Measurements from ENCODE around the gene SRGAP3. TPM values are rescaled to one million over a fixed set of nuclear protein-coding genes. Genes with fewer than 3 reads are reported as not detected.

SRGAP3 gene
- total RNA-seq, 1 experiment from 2014 or later, result 0.27 TPM

DNA sequence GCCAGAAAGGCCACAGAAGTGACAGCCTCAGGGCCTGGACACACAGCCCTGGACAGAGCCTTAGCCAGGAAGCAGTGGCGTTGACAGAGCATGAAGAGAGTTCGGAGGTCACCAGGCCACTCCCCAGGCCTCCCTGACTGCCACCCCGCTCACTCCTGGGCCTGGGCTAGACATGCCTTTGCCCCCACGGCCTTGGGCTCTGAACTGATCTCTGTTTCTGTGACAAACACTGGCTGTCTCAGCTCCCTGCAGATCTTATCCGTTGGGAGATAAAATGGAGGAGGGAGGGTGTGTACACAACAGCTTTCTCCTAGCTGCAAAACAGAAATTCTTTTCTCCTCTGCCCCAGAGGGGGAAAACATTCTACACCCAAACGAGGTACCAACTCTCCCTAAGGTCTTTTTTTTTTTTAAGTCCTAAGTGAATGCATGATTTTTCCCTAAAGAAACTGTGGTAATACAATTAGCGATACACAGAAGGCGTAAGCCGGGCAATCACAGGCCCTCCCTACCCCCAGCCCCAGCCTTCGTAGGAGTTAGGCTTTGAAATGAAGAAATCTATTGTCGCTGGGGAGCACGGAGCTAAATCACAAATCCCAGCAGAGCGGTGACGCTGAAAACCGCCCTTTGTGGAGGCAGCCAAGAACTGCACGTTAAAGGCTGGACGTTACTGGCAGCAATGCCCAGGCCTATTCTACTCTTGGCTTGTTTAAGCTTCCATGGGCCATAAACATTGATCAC lies 45.0 kb downstream of the SRGAP3 start:
- no peak for DNase-seq (ENCODE audit: extremely low read depth, low read depth)

DNA sequence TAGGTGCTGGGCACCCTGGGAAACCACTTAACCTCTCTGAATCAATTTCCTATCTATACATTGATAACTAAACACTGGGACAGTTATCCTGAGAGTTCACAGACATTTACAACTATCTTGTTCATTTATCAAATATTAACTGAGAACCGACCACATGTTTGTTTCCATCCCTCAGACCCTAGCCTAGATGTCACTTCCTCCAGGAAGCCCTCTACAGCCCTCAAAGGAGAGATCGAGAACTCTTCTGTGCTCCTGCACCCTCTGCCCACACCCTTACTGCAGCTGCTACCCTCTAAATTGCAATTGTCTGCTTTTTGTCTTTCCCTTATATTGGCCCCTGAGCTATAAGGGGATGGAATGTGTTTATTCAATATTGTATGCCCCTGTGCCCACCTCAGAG lies 46.1 kb downstream of the SRGAP3 start:
- DNase-seq (ENCODE audit: extremely low read depth, low read depth), result no peak

DNA sequence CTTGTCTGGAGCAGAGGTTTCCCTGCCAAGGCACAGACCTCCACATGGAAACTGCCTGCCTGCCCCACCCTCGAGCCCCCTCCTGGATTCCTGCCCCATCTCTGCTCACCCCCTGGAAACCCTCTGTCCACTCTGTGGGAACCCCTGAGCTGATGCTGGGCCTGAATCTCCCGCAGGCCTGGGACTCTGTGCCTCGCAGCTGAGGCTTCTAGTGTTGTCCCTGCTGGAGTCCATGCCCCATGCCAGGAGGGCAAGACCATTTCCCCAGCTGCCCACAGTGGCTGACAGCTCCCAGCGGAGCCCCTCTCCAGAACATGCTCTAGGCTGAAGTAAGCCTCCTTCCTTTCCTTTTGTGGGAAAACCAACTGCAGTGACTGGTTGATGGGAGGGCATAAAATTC lies 46.9 kb downstream of the SRGAP3 start:
- no peak for DNase-seq (ENCODE audit: extremely low read depth, low read depth)

DNA sequence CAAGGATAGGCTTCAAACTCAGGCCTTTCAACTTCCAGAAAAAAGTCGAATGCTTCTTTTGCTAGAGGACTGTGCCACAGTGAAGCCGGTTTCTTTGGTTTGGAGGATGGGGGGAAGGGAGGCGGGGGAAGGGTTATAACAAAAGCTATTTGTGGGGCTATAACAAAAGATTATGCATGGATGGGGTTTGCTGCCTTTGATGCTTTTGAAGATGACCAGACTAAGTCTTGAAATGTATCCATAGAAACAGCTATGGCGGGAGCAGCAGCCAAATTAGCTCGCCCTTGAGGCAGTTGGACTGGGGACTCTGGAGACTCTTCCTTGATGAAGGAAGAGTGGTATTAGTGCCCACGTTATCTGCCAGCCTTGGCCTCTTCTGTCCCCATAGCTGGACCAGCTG lies 47.5 kb downstream of the SRGAP3 start:
- DNase-seq (ENCODE audit: extremely low read depth, low read depth), result no peak

- DNase-seq (ENCODE audit: extremely low read depth, low read depth), result no peak
These were observed 48.2 kb downstream of the SRGAP3 start for GRCh38 chr3:9201266-9201665.

- DNase-seq (ENCODE audit: extremely low read depth, low read depth), result no peak
These were observed 49.7 kb downstream of the SRGAP3 start for GRCh38 chr3:9199775-9200174.

GRCh38 chr3:9198899-9199335 lies 50.5 kb downstream of the SRGAP3 start:
- no peak for DNase-seq (ENCODE audit: extremely low read depth, low read depth)

- DNase-seq (ENCODE audit: extremely low read depth, low read depth), result no peak
These were observed 51.2 kb downstream of the SRGAP3 start for GRCh38 chr3:9198261-9198660.

DNA sequence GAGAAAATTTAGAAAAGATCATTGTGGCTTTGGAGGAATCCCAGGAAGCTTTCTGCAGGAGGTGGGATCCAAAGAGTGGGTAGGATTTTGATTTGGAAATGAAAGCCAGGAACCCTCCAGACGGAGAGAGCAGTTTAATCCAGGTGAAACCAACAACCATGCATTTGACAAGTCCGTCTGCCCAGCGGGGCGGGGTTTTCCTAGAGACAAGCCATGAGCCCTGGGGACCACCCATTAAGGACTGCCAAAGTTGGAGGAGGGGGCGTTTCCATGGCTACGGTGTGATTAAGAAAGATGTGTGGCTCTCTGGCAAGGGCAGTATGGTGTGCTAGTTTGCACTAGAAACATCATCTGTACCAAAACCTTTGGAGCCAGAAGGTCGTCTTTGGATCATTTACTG lies 53.4 kb downstream of the SRGAP3 start:
- DNase-seq (ENCODE audit: extremely low read depth, low read depth), result no peak

DNA sequence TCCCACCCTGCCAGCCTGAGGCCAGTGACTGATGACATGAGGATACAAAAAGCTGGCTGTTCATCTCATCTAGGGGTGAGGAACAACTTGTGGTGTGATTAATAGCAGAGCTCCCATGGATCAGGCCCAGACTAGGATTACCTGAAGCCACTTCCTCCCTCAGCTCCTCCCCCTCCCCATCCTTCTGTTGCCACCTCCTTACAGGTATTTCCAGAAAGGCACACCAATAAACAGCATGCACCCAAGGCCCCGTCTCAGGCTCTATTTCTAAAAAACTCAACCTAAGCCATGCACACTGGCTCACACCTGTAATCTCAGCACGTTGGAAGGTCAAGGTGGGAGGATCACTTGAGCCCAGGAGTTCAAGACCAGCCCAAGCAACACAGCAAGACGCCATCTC lies 54.1 kb downstream of the SRGAP3 start:
- DNase-seq (ENCODE audit: extremely low read depth, low read depth), result no peak

GRCh38 chr3:9194509-9195184 lies 54.8 kb downstream of the SRGAP3 start:
- no peak for DNase-seq (ENCODE audit: extremely low read depth, low read depth)

GRCh38 chr3:9193633-9194195 lies 55.7 kb downstream of the SRGAP3 start:
- no peak for DNase-seq (ENCODE audit: extremely low read depth, low read depth)

- no peak for DNase-seq (ENCODE audit: extremely low read depth, low read depth)
These were observed 56.2 kb downstream of the SRGAP3 start for GRCh38 chr3:9193211-9193610.

GRCh38 chr3:9192248-9193025 lies 57.0 kb downstream of the SRGAP3 start:
- no peak for DNase-seq (ENCODE audit: extremely low read depth, low read depth)

- DNase-seq (ENCODE audit: extremely low read depth, low read depth), result no peak
These were observed 59.2 kb downstream of the SRGAP3 start for GRCh38 chr3:9190276-9190675.

DNA sequence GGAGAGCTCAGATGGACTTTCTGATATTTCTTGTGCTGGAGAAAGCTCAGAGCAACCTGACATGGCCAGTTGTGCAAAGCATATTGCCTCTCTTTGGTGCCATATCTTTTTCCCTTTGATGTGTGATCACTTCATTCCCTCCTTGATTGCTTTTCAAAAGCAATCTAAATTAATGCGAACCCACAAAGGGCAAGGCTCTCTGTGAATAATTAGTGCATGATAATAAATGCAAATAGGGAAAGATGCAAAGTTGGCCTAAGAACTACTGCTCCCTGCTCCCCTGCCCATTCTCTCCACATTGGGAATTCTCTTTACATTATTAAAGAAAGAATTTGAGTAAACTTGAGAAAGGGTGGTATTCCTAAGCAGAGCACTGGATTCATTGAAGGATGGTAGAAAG lies 60.9 kb downstream of the SRGAP3 start:
- DNase-seq (ENCODE audit: extremely low read depth, low read depth), result no peak

DNA sequence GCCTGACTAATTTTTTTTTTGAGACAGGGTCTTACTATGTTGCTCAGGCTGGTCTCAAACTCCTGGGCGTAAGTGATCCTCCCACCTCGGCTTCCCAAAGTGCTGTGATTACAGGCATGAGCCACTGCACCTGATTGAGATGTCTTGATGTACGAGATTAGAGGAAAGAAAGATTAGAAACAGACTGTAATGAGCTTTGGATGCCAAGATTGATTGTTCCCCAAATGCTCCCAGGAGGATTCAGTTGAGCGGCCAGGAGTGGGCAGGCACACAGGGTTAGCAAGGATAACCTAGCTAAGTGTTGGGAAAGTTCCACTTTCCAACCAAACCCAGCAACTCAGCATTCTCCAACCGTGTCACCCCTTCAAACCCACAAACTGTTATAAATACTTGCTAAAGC lies 63.7 kb downstream of the SRGAP3 start:
- no peak for DNase-seq (ENCODE audit: extremely low read depth, low read depth)

- no peak for DNase-seq (ENCODE audit: extremely low read depth, low read depth)
These were observed 64.4 kb downstream of the SRGAP3 start for GRCh38 chr3:9185046-9185445.

DNA sequence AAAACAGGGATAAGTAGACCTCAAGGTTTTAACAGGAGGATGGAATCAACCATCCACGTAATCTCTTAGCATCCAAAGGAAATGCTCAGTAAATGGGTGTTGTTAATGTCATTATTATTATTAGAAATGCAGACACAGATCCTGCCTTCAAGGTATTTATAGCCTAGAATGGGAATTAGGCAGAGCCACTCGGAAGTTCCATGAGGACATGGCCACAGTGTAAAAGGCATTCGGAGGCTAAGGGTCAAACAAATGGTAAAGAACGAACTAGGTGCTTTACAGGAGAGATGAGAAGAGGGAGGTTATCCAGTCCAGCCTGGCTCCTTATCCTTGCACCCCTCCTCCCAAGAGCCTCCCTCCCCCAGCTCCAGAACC lies 65.0 kb downstream of the SRGAP3 start:
- no peak for DNase-seq (ENCODE audit: extremely low read depth, low read depth)

DNA sequence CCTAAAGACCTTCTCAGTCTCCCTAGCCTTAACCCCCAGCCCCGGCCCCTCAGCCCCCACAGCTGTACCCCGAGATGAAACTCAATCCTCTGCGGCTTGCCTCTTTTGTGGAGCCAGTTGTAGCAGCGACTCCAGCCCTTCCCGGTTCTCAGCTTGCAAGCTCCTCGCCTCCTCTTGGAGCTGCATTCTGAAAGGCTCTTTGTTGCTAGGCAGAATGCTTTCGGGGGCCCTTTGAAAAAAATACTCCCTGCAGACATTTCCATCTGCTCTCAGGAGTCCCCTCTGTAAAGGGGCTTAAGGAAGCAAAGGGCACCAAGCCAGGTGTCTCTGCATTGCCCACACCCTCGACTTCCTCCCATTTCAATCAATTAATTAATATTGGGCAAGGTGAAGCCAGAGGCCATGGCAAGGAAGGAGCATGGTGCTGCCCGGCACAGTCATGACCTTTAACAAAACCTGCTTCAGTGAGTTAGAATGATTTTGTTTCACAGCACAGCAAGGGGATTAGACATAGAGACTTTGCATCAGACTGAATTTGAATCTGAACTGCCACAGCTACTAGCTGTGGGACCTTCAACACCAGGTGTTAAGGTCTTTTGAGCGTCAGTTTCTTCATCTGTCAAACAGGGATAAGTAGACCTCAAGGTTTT lies 65.5 kb downstream of the SRGAP3 start:
- no peak for DNase-seq (ENCODE audit: extremely low read depth, low read depth)

GRCh38 chr3:9183011-9183410 lies 66.4 kb downstream of the SRGAP3 start:
- DNase-seq (ENCODE audit: extremely low read depth, low read depth), result no peak
